Inferior parietal cortex (tissue), 1 donor: ENCODE measurements around the gene MACROH2A1.

Source experiments
- DNase-seq: peaks from one replicate; pipeline ENCODE4 v3.0.0-alpha.2; 2016; ENCODE audit errors: extremely low spot score

Gene MACROH2A1

GRCh38 chr5:135398160-135398854 is 724 bp downstream of the MACROH2A1 start:
- no peak for DNase-seq

GRCh38 chr5:135397084-135397483 is 1.9 kb downstream of the MACROH2A1 start:
- DNase-seq: no peak

- no peak for DNase-seq
Measured at GRCh38 chr5:135396459-135397055, 2.5 kb downstream of the MACROH2A1 start.

- no peak for DNase-seq
Measured at GRCh38 chr5:135395866-135396265, 3.2 kb downstream of the MACROH2A1 start.

GRCh38 chr5:135395451-135395850 is 3.6 kb downstream of the MACROH2A1 start:
- DNase-seq: no peak

GRCh38 chr5:135394095-135394494 is 4.9 kb downstream of the MACROH2A1 start:
- no peak for DNase-seq

GRCh38 chr5:135393691-135394090 is 5.3 kb downstream of the MACROH2A1 start:
- DNase-seq: no peak

- DNase-seq: no peak
Measured at GRCh38 chr5:135393229-135393628, 5.8 kb downstream of the MACROH2A1 start.

GRCh38 chr5:135392256-135392655 is 6.8 kb downstream of the MACROH2A1 start:
- no peak for DNase-seq

- DNase-seq: no peak
Measured at GRCh38 chr5:135391869-135392255, 7.2 kb downstream of the MACROH2A1 start.

- DNase-seq: no peak
Measured at GRCh38 chr5:135391116-135391868, 7.7 kb downstream of the MACROH2A1 start.

- no peak for DNase-seq
Measured at GRCh38 chr5:135388860-135389435, 10.1 kb downstream of the MACROH2A1 start.

GRCh38 chr5:135387629-135387960 is 11.4 kb downstream of the MACROH2A1 start:
- DNase-seq: no peak

- DNase-seq: peak; percentile 59
Measured at GRCh38 chr5:135386886-135387628, 12.0 kb downstream of the MACROH2A1 start.

- DNase-seq: no peak
Measured at GRCh38 chr5:135386096-135386495, 12.9 kb downstream of the MACROH2A1 start.

- no peak for DNase-seq
Measured at GRCh38 chr5:135385576-135385975, 13.5 kb downstream of the MACROH2A1 start.

GRCh38 chr5:135384898-135385297 is 14.1 kb downstream of the MACROH2A1 start:
- DNase-seq: no peak

- no peak for DNase-seq
Measured at GRCh38 chr5:135383803-135384495, 15.1 kb downstream of the MACROH2A1 start.

- DNase-seq: no peak
Measured at GRCh38 chr5:135382981-135383380, 16.1 kb downstream of the MACROH2A1 start.

GRCh38 chr5:135382106-135382790 is 16.8 kb downstream of the MACROH2A1 start:
- DNase-seq: no peak
